GM12875 (cell line): ENCODE results near the gene OAF.

Experiments
- H3K4me3 ChIP-seq: one replicate; pipeline ENCODE4 v1.5.1; 2011; ENCODE audit warnings: low read depth, low read length, control low read depth
- TF ChIP-seq, protein P1 (sequence below): IDR thresholded peaks from 2 replicates; pipeline ENCODE4 v1.5.1; 2011; ENCODE audit warnings: low read depth, mild to moderate bottlenecking, control low read depth, inconsistent platforms, low read length, moderate library complexity, borderline replicate concordance; ENCODE audit not compliant: insufficient read depth

The OAF gene

GRCh38 chr11:120233207-120233803 lies 22.5 kb downstream of the OAF start:
- no peak overlapping the region for H3K4me3 ChIP-seq
- TF ChIP-seq, protein P1, sequence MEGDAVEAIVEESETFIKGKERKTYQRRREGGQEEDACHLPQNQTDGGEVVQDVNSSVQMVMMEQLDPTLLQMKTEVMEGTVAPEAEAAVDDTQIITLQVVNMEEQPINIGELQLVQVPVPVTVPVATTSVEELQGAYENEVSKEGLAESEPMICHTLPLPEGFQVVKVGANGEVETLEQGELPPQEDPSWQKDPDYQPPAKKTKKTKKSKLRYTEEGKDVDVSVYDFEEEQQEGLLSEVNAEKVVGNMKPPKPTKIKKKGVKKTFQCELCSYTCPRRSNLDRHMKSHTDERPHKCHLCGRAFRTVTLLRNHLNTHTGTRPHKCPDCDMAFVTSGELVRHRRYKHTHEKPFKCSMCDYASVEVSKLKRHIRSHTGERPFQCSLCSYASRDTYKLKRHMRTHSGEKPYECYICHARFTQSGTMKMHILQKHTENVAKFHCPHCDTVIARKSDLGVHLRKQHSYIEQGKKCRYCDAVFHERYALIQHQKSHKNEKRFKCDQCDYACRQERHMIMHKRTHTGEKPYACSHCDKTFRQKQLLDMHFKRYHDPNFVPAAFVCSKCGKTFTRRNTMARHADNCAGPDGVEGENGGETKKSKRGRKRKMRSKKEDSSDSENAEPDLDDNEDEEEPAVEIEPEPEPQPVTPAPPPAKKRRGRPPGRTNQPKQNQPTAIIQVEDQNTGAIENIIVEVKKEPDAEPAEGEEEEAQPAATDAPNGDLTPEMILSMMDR: no peak

DNA sequence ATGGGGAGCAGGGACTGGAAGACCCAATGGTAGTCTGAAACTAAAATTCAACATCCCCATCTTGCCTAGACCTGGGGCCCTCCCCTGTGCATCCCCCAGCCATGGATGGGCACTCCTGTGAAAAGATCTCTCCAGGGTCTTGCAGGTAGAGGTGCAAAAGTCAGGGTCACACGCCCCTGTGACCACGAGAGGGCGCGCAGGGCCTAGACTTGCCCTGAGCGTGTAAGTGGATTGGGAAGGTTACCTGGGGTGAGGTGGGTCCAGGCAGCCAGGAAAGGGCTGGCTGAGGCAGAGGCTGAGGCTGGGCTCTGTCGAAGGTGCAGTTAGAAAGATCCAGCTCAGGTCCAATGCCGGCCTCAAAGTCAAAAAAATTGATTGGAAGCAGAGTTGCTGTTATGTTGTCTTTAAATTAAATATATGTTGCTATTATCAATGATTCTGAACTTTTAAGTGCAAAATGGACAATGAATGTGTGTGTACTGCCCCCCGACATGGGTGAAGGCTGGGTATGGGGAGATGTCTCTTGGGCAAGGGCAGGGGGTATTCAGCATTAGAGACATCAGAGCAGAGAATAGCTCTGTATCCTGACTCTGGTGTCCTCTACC lies 24.3 kb downstream of the OAF start:
- TF ChIP-seq, protein P1: peak; percentile 92
- H3K4me3 ChIP-seq: no peak overlapping the region

- H3K4me3 ChIP-seq: no peak overlapping the region
- TF ChIP-seq, protein P1: no peak
Measured at GRCh38 chr11:120236169-120237107, 25.6 kb downstream of the OAF start.

DNA sequence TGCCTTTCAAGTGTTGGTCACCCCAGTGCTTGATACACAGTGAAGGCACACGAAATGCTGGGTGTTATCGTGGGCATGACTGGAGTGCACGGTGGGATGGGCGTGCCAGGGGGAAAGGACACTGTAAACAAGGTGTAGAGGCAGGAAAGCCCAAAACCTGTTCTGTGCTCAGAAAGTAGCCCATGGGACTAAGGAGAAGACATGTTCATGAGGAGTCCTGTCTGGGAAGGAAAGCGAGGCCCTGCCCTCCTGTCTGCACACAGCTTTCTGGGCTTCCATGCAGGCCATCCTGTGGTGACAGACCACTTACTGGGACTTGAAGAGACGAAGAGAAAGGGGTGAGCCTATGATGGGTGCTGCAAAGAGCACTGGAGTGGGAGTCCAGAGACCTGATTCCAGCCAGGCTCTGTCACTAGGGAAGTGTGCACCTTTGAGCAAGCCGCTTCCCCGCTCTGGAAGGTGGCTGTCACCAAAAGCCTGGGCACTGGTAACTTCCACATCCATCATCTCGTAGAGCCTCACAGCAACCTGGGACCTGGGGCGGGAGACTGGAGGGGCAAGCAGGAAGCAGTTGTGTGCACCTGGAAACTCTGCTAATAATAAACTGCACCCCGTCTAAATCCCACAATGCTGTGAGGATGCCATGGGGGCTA lies 28.3 kb downstream of the OAF start:
- H3K4me3 ChIP-seq: no peak overlapping the region
- TF ChIP-seq, protein P1: no peak

DNA sequence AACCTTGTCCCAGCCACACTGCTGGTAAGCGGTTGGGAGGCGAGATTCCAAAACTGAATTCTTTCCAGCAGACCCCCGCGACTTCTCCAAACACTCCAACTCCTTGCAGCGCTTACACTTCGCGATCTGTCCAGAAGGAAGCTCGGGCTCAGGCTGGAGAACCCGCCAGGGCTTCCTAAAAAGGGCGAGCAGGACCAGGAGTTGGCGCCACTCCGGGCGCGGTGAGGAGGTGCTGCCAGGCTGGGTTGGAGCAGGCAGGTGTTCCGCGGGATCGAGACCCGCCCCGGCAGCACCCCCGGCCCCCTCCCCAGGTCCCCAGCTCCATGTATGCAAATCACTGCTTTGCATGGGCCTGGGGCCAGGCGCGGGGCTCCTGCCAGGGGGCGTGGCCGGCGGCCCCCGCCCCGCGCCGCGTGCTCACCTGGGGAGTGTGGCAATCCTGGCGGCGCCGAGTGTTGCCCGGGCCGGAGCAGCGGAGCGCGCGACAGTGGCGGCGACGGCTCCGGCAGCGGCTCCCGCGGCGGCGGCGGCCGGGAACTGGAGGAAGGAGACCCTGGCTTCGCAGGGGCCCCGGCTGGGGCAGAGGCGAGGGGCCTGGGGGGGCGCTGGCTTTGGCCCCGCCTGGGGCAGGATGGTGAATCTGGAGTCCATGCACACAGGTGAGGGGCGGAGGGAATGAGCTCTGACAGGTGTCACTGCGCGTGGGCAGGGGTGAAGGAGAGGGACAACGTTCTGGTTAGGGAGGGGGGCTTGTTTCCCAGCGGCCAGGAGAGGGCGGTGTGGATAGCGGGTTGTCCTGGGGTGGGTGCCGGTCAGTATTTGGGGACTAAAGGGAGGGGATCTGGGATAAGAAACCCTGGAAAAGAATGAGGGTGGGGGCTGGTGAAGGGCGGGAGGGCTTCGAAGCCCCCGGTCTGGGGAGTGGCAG lies 29.1 kb downstream of the OAF start, which contains the start of gene POU2F3:
Gene POU2F3 (plus strand): TSS at position 428 of the 928 bp plus-strand sequence. CDS start 204 bp downstream, at position 632.
- no peak within 1 kb of the TSS for H3K4me3 ChIP-seq
- TF ChIP-seq, protein P1: peak; percentile 16; the same call in 1 of the 2 replicates

DNA sequence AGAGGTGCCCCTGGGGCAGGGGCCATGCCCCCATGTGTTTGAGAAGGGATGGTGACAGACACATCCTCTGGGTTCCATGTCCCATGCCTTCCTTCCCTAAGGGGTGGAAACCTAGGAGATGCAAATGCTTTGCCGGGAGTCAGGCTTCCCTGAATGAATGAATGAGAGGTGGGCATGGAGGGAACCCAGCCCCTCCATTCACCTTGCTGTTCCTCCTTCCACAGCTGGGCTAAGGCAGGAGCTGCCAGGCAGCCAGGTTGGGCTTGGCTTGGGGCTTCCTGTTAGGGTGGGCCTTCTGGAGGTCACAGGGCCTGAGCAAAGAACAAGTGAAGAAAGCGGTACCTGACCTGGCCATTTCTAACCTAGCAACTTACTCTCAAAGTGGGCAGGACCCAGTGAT lies 30.0 kb downstream of the OAF start:
- TF ChIP-seq, protein P1: no peak
- no peak overlapping the region for H3K4me3 ChIP-seq
